Measurements from ENCODE around the gene CCDC127. TPM values are rescaled to one million over a fixed set of nuclear protein-coding genes. Genes with fewer than 3 reads are reported as not detected.
A peak's percentile ranks its signal among the peaks of the same experiment; 100 is the strongest.

CCDC127 gene
- total RNA-seq, 1 donor from 2014 or later, result 8.8 TPM

DNA sequence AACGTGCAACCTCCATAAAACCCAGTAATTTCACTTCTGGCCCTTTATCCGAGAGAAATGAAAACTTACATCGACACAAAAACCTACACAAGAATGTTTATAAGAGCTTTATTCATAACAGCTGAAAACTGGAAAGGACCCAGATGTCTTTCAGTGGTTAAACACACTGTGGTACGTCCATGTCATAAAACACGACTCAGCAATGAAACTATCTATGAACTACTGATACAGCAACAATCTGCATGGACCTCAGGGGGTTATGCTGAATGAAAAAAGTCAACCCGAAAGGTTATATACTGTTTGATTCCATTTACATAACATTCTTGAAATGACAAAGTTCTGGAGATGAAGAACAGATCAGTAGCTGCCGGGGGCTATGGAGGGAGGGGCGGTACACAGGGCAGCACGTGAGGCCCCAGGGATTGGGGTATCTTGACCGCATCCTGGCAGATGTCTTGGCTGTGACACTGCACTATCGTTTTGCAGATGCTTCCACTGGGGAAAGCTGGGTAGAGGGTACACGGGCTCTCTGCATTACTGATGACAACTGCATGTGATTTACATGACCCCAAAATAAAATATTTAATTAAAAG lies 4.1 kb downstream of the CCDC127 start:
- no peak overlapping the region for H3K4me3 ChIP-seq (ENCODE audit: insufficient read depth, low read depth, low read length)
- H3K36me3 Mint-ChIP-seq (ENCODE audit: low read depth, unreplicated experiment), result peaks cover 10% of the 10 kb centered on the region
- peaks cover 5% of the 10 kb centered on the region for H3K36me3 ChIP-seq (ENCODE audit: insufficient read depth, low read length)
- peaks cover 1% of the 10 kb centered on the region for H3K9me3 Mint-ChIP-seq (ENCODE audit: unreplicated experiment)
- H3K27ac Mint-ChIP-seq (ENCODE audit: unreplicated experiment), result no peak overlapping the region
- peaks cover 16% of the 10 kb centered on the region for H4K20me1 ChIP-seq (ENCODE audit: insufficient read depth, low read length)
- FAIRE-seq, result no peak
- no peaks in the 10 kb centered on the region for H3K27me3 Mint-ChIP-seq (ENCODE audit: low read depth, unreplicated experiment)
- no peak overlapping the region for H3K27ac ChIP-seq (ENCODE audit: low read depth, low read length)
- no peaks in the 10 kb centered on the region for H3K27me3 ChIP-seq (ENCODE audit: insufficient read depth, low read length)
- no peaks in the 10 kb centered on the region for H3K4me1 ChIP-seq (ENCODE audit: insufficient read depth, low read length)
- H2AFZ ChIP-seq (ENCODE audit: low read depth, low read length), result no peak overlapping the region
- peaks cover 41% of the 10 kb centered on the region for H3K79me2 ChIP-seq (ENCODE audit: insufficient read depth, low read length)
- no peak overlapping the region for H3K4me2 ChIP-seq (ENCODE audit: low read length)
- H3K9me3 ChIP-seq (ENCODE audit: insufficient read depth, low read depth, low read length), result peaks cover 4% of the 10 kb centered on the region
- H3K9ac ChIP-seq (ENCODE audit: low read length), result no peak overlapping the region
- TF ChIP-seq, protein P1, sequence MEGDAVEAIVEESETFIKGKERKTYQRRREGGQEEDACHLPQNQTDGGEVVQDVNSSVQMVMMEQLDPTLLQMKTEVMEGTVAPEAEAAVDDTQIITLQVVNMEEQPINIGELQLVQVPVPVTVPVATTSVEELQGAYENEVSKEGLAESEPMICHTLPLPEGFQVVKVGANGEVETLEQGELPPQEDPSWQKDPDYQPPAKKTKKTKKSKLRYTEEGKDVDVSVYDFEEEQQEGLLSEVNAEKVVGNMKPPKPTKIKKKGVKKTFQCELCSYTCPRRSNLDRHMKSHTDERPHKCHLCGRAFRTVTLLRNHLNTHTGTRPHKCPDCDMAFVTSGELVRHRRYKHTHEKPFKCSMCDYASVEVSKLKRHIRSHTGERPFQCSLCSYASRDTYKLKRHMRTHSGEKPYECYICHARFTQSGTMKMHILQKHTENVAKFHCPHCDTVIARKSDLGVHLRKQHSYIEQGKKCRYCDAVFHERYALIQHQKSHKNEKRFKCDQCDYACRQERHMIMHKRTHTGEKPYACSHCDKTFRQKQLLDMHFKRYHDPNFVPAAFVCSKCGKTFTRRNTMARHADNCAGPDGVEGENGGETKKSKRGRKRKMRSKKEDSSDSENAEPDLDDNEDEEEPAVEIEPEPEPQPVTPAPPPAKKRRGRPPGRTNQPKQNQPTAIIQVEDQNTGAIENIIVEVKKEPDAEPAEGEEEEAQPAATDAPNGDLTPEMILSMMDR (IDR thresholded peaks at IDR 0.05; ENCODE audit: insufficient read depth, low read depth, low read length), result no peak
- no peak for TF ChIP-seq EZH2 (IDR thresholded peaks at IDR 0.05; ENCODE audit: insufficient read depth, low read length)
- no peak overlapping the region for H3K4me3 Mint-ChIP-seq (ENCODE audit: unreplicated experiment)
- DNase-seq (ENCODE audit: low read depth), result no peak
- peaks cover 10% of the 10 kb centered on the region for H3K4me1 Mint-ChIP-seq (ENCODE audit: low read depth, unreplicated experiment)

DNA sequence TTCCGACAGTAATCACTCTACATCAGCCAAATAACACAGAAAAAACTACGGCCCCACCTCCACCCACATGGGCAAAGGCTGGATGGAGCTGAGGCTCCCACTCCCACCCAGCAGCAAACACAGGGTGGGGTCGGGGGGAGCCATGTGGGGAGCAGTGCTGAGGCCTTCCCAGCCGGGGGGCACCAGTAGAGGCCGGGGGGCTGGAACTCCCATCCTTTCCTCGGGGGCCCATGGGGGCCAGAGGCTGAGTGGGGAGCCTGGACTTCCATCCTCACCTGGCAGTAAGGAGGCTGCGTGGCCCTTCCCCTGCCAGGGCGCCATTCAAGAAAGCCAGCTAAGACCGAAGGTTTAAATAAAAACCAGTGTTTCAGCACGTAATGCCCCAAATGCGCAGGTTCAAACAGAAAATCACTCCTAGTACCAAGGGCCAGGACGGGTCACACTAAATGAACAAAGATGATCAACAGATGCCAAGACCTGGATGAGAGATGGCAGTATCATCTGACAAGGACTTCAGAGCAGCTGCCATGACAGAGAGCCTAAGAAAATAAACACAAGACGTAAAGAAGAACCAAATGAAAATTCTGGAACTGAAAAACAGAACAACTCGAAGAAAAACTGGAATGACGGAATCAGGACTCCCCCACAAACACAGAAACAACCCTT lies 9.4 kb downstream of the CCDC127 start:
- H3K9me3 Mint-ChIP-seq (ENCODE audit: unreplicated experiment), result no peaks in the 10 kb centered on the region
- Histone ChIP-seq H4K20me1 (ENCODE audit: insufficient read depth, low read length) (peaks cover 67% of the 10 kb centered on the region), H3K4me3 (ENCODE audit: insufficient read depth, low read depth, low read length) (no peak overlapping the region), H3K4me2 (ENCODE audit: low read length) (no peak overlapping the region), H3K27ac (ENCODE audit: low read depth, low read length) (no peak overlapping the region), H3K9me3 (ENCODE audit: insufficient read depth, low read depth, low read length) (peaks cover 2% of the 10 kb centered on the region), H3K36me3 (ENCODE audit: insufficient read depth, low read length) (peaks cover 2% of the 10 kb centered on the region), H3K27me3 (ENCODE audit: insufficient read depth, low read length) (no peaks in the 10 kb centered on the region), H3K4me1 (ENCODE audit: insufficient read depth, low read length) (peaks cover 23% of the 10 kb centered on the region), H3K9ac (ENCODE audit: low read length) (no peak overlapping the region), H3K79me2 (ENCODE audit: insufficient read depth, low read length) (peaks cover 43% of the 10 kb centered on the region), H2AFZ (ENCODE audit: low read depth, low read length) (no peak overlapping the region)
- peaks cover 8% of the 10 kb centered on the region for H3K36me3 Mint-ChIP-seq (ENCODE audit: low read depth, unreplicated experiment)
- peaks cover 12% of the 10 kb centered on the region for H3K4me1 Mint-ChIP-seq (ENCODE audit: low read depth, unreplicated experiment)
- H3K4me3 Mint-ChIP-seq (ENCODE audit: unreplicated experiment), result no peak overlapping the region
- no peaks in the 10 kb centered on the region for H3K27me3 Mint-ChIP-seq (ENCODE audit: low read depth, unreplicated experiment)
- DNase-seq (ENCODE audit: low read depth), result no peak
- H3K27ac Mint-ChIP-seq (ENCODE audit: unreplicated experiment), result no peak overlapping the region
- TF ChIP-seq, protein P1 (IDR thresholded peaks at IDR 0.05; ENCODE audit: insufficient read depth, low read depth, low read length), result no peak
- TF ChIP-seq EZH2 (IDR thresholded peaks at IDR 0.05; ENCODE audit: insufficient read depth, low read length), result no peak
- no peak for FAIRE-seq

DNA sequence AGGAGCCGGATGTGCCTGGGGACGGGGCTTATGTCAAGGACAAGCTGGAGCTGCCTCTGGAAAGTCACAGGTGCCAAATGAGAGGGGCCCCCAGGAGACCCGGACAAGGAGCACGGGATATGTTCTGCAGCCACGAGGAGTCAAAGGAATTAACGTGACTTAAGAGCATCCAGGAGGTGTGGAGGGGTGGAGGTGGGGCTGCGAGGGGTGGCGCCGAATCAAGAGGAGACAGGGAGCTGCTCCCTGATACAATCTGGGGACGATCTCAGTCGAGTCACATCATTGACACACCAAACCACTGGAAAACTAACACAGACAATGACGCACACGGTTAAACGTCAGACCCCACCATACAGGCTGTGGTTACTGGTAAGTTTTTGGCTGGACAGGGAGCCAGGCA lies 10.4 kb downstream of the CCDC127 start:
- Histone ChIP-seq H3K27me3 (ENCODE audit: insufficient read depth, low read length) (no peaks in the 10 kb centered on the region), H3K79me2 (ENCODE audit: insufficient read depth, low read length) (peaks cover 41% of the 10 kb centered on the region), H3K27ac (ENCODE audit: low read depth, low read length) (peak overlapping the region; percentile 16), H3K4me1 (ENCODE audit: insufficient read depth, low read length) (peaks cover 23% of the 10 kb centered on the region), H3K4me3 (ENCODE audit: insufficient read depth, low read depth, low read length) (no peak overlapping the region), H3K36me3 (ENCODE audit: insufficient read depth, low read length) (no peaks in the 10 kb centered on the region), H4K20me1 (ENCODE audit: insufficient read depth, low read length) (peaks cover 65% of the 10 kb centered on the region), H3K9ac (ENCODE audit: low read length) (peak overlapping the region; percentile 33), H3K4me2 (ENCODE audit: low read length) (peak overlapping the region; percentile 13), H3K9me3 (ENCODE audit: insufficient read depth, low read depth, low read length) (no peaks in the 10 kb centered on the region), H2AFZ (ENCODE audit: low read depth, low read length) (no peak overlapping the region)
- Mint-ChIP-seq H3K9me3 (ENCODE audit: unreplicated experiment) (no peaks in the 10 kb centered on the region), H3K36me3 (ENCODE audit: low read depth, unreplicated experiment) (peaks cover 10% of the 10 kb centered on the region), H3K4me3 (ENCODE audit: unreplicated experiment) (no peak overlapping the region), H3K27ac (ENCODE audit: unreplicated experiment) (no peak overlapping the region), H3K27me3 (ENCODE audit: low read depth, unreplicated experiment) (no peaks in the 10 kb centered on the region), H3K4me1 (ENCODE audit: low read depth, unreplicated experiment) (peaks cover 12% of the 10 kb centered on the region)
- no peak for FAIRE-seq
- peak; percentile 84 for DNase-seq (ENCODE audit: low read depth)
- TF ChIP-seq, protein P1 (IDR thresholded peaks at IDR 0.05; ENCODE audit: insufficient read depth, low read depth, low read length), result no peak
- no peak for TF ChIP-seq EZH2 (IDR thresholded peaks at IDR 0.05; ENCODE audit: insufficient read depth, low read length)
